ES-I3 (cell line): Measurements from ENCODE around the gene PPP1R14D.

Experiments
- H3K36me3 ChIP-seq: 2 replicates; pipeline ENCODE4 v1.6.1; 2013; ENCODE audit warnings: mild to moderate bottlenecking, low read length, control low read depth, moderate library complexity; ENCODE audit not compliant: insufficient read depth
- H3K4me1 ChIP-seq: 2 replicates; pipeline ENCODE4 v1.6.1; 2013; ENCODE audit warnings: mild to moderate bottlenecking, control low read depth, low read length; ENCODE audit not compliant: insufficient read depth
- H3K9ac ChIP-seq: 2 replicates; pipeline ENCODE4 v1.6.1; 2013; ENCODE audit warnings: low read depth, mild to moderate bottlenecking, low read length, moderate library complexity
- H3K9me3 ChIP-seq: 2 replicates; pipeline ENCODE4 v1.6.1; 2013; ENCODE audit warnings: mild to moderate bottlenecking, low read length, moderate library complexity; ENCODE audit not compliant: control insufficient read depth, insufficient read depth

The PPP1R14D gene

GRCh38 chr15:40858706-40859105 is 30.2 kb upstream of the PPP1R14D start:
- H3K9ac ChIP-seq, result no peak overlapping the region

DNA sequence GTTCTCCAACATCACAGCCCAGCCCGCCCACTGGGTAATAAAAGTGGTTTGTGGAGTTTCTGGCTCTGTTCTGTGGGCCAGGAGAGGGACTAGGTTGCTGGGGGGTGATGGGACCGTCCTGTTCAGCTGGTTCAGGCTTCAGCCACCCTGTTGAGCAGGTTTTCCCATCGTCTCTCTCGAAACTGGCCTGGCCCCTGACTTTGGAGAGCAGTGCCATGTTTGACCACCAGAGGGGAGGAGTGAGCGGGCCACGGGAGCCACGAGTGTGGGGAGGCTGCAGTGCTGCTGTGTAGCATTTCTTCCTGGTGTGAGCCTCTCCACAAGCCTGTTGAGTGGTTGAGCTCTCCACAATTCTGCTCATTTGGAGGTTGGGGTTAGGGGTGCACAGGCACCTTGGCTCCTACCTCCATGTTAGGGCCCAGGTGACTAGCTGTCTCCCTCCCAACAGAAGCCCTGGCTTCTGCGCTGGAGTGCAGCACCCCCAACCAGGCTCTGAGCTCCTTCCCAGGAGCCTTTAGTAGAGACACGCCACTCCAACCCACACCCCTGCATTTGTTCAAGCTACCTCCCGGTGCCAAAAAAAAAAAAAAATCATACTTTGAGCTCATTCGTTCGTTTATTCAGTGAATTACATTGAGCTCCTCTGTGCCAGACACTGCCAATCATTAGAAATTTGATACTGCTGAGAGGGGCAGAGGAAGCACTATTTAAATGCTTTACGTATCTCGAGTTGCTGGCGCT is 29.3 kb upstream of the PPP1R14D start:
- no peaks in the 10 kb centered on the region for H3K9me3 ChIP-seq
- H3K36me3 ChIP-seq, result no peaks in the 10 kb centered on the region
- H3K4me1 ChIP-seq, result no peaks in the 10 kb centered on the region
- H3K9ac ChIP-seq, result no peak overlapping the region

More at GRCh38 chr15:40858706-40859105, 30.2 kb upstream of the PPP1R14D start:
- H3K4me1 ChIP-seq, result no peaks in the 10 kb centered on the region
- no peaks in the 10 kb centered on the region for H3K9me3 ChIP-seq
- H3K36me3 ChIP-seq, result no peaks in the 10 kb centered on the region

GRCh38 chr15:40856746-40857145 is 28.2 kb upstream of the PPP1R14D start:
- Histone ChIP-seq H3K9me3 (no peaks in the 10 kb centered on the region), H3K4me1 (no peaks in the 10 kb centered on the region), H3K36me3 (no peaks in the 10 kb centered on the region), H3K9ac (no peak overlapping the region)

DNA sequence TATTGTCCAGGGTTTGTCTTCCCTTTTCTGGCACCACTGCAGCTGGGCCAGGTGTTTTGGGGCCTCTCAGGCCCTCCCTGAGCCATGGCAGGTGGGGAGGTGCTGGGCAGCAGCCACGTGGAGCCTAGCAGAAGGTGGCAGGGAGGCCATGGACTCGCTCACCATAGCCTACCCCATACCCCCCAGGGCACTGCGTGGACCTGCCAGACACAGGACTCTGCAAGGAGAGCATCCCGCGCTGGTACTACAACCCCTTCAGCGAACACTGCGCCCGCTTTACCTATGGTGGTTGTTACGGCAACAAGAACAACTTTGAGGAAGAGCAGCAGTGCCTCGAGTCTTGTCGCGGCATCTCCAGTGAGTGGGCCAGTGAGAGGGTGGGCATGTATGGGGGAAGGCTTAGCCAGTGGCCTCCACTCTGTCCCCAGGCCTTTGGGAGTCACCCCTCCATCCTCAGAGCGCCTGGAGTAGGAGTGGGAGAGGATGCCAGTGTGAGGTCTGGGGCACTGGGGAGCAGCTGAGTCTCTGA is 27.3 kb upstream of the PPP1R14D start:
- Histone ChIP-seq H3K9me3 (no peaks in the 10 kb centered on the region), H3K4me1 (no peaks in the 10 kb centered on the region), H3K9ac (no peak overlapping the region), H3K36me3 (no peaks in the 10 kb centered on the region)

- Histone ChIP-seq H3K4me1 (no peaks in the 10 kb centered on the region), H3K36me3 (no peaks in the 10 kb centered on the region), H3K9me3 (no peaks in the 10 kb centered on the region), H3K9ac (no peak overlapping the region)
Measured at GRCh38 chr15:40854161-40854560, 25.7 kb upstream of the PPP1R14D start.

GRCh38 chr15:40853241-40853890 is 24.9 kb upstream of the PPP1R14D start:
- no peaks in the 10 kb centered on the region for H3K9me3 ChIP-seq
- H3K4me1 ChIP-seq, result no peaks in the 10 kb centered on the region
- no peak overlapping the region for H3K9ac ChIP-seq
- H3K36me3 ChIP-seq, result no peaks in the 10 kb centered on the region

DNA sequence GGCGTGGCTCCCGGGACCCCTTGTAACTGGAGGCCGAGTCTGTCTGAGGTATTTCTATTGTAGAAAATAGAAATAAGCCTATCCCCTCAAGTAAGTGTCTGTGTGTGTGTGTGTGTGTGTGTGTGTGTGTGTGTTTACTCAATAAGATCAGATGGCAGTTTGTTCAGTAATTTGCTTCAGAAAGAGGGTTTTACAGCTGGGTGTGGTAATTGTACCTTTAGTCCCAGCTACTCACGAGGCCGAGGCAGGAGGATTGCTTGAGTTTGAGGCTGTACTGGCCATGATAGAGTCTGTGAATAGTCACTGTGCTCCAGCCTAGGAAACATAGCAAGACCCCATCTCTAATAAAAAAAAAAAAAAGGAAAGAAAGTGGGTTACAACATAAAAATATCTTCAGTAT is 24.0 kb upstream of the PPP1R14D start:
- Histone ChIP-seq H3K9me3 (no peaks in the 10 kb centered on the region), H3K9ac (no peak overlapping the region), H3K36me3 (no peaks in the 10 kb centered on the region), H3K4me1 (peaks cover 8% of the 10 kb centered on the region; the same call in 1 of the 2 replicates)

GRCh38 chr15:40850576-40851112 is 22.1 kb upstream of the PPP1R14D start:
- Histone ChIP-seq H3K9me3 (no peaks in the 10 kb centered on the region), H3K36me3 (no peaks in the 10 kb centered on the region), H3K9ac (no peak overlapping the region), H3K4me1 (peaks cover 23% of the 10 kb centered on the region)

DNA sequence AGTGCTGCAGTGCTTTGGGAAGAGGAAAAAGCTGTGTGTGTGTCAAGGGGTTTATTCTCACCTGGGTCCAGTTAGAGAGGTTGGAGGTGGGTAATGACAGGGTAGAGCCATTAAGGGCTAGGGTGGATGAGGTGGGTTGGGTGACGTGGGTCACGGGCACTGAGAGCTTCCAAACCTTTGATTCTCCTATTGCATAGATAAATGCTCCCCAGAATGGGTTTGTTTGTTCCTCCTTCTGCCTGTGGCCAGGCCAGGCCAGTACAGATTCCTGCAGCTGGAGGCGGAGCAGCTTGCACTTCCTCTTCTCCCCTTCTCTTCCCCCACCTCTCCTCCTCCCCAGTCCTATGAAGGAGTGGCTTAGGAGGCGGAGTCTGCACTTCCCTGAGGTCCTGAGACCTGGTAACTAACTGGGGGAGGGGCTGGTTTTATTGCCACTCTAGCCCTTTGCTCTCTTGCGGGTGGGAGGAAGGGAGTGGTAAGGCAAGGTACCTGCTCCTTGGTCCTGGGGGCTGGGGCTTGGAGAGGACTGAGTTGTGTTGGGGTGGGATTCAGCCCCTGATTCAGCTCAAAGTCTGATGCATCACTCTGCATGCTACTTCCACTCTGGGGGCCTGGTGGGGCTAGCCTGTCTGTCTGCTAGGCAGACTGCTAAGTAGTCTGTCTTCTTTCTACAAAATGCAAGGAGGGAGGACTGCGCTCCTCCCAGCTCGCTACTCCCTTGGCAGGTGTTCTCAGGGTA is 18.9 kb upstream of the PPP1R14D start:
- Histone ChIP-seq H3K9ac (peak overlapping the region; percentile 28; the same call in 1 of the 2 replicates), H3K4me1 (peaks cover 27% of the 10 kb centered on the region), H3K36me3 (no peaks in the 10 kb centered on the region), H3K9me3 (no peaks in the 10 kb centered on the region)

DNA sequence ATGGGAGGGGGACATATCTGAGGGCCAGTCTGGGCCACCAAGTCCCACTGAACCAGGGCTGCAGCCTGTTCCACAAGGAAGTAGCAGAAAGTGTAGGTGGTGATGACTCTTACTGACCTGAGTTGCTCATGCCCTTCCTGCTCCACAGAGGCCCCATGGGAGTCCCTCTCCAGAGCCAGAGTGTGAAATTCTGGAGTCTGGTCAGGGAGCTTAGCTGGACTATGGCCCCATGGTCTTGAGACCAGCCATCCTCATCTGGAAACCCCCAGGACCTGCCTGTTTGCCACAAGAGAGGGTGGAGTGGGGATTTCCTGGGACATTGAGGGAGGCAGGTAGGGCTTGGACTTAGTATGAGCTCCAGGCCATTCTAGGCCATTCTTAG is 18.3 kb upstream of the PPP1R14D start:
- peaks cover 27% of the 10 kb centered on the region for H3K4me1 ChIP-seq
- no peaks in the 10 kb centered on the region for H3K9me3 ChIP-seq
- 0 out of 2 replicates have a peak overlapping the region, but pooled peaks have one; percentile 20 for H3K9ac ChIP-seq
- H3K36me3 ChIP-seq, result no peaks in the 10 kb centered on the region

GRCh38 chr15:40845511-40846284 is 17.2 kb upstream of the PPP1R14D start:
- H3K4me1 ChIP-seq, result peaks cover 27% of the 10 kb centered on the region
- H3K36me3 ChIP-seq, result no peaks in the 10 kb centered on the region
- H3K9ac ChIP-seq, result peak overlapping the region; percentile 18; the same call in 1 of the 2 replicates
- no peaks in the 10 kb centered on the region for H3K9me3 ChIP-seq

GRCh38 chr15:40845036-40845435 is 16.5 kb upstream of the PPP1R14D start:
- H3K9ac ChIP-seq, result peak overlapping the region; percentile 57; the same call in 1 of the 2 replicates
- H3K9me3 ChIP-seq, result no peaks in the 10 kb centered on the region
- peaks cover 27% of the 10 kb centered on the region for H3K4me1 ChIP-seq
- H3K36me3 ChIP-seq, result no peaks in the 10 kb centered on the region

GRCh38 chr15:40844696-40845030 is 16.2 kb upstream of the PPP1R14D start:
- H3K36me3 ChIP-seq, result no peaks in the 10 kb centered on the region
- peaks cover 27% of the 10 kb centered on the region for H3K4me1 ChIP-seq
- H3K9ac ChIP-seq, result peak overlapping the region; percentile 57; the same call in 1 of the 2 replicates
- no peaks in the 10 kb centered on the region for H3K9me3 ChIP-seq
